Measurements from ENCODE around the gene ZC3H7B. TPM values are rescaled to one million over a fixed set of nuclear protein-coding genes. Genes with fewer than 3 reads are reported as not detected.

ZC3H7B gene
- total and polyA plus RNA-seq, 2 donors (not counting 3 experiments of a cell fraction or from before 2014, with no cell fraction given) = 66.8 to 95.9 TPM

- ChIA-PET POLR2A (no interaction called here), CTCF (no interaction called here)
- H4K20me1 ChIP-seq (replicated peaks; ENCODE audit: control insufficient read depth, extremely low read depth, insufficient read depth, low read length) = no peaks in the 10 kb centered on the region
- no peak overlapping the region for H2AFZ ChIP-seq (ENCODE audit: low read depth, low read length)
- TF ChIP-seq POLR2A (IDR thresholded peaks at IDR 0.05; ENCODE audit: low read depth, low read length) = no peak
- no peak for TF ChIP-seq CTCF (IDR thresholded peaks at IDR 0.05; ENCODE audit: extremely low read depth in 1 of 2, insufficient read depth in 1 of 2, low read depth in 1 of 2, low read length in 2 of 2)
- no peak for TF ChIP-seq EZH2 (IDR thresholded peaks at IDR 0.05; ENCODE audit: borderline replicate concordance, low read depth, low read length, severe bottlenecking)
- TF ChIP-seq JUN (IDR thresholded peaks at IDR 0.05; ENCODE audit: borderline replicate concordance, insufficient read depth, insufficient read length, low read depth) = no peak
- TF ChIP-seq MYC (IDR thresholded peaks at IDR 0.05; ENCODE audit: low read depth, low read length) = no peak
- TF ChIP-seq, protein P1, sequence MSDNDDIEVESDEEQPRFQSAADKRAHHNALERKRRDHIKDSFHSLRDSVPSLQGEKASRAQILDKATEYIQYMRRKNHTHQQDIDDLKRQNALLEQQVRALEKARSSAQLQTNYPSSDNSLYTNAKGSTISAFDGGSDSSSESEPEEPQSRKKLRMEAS (IDR thresholded peaks at IDR 0.05; ENCODE audit: insufficient read depth, insufficient read length) = no peak
- TF ChIP-seq FOS (IDR thresholded peaks at IDR 0.05; ENCODE audit: borderline replicate concordance, insufficient read depth, low read length) = no peak
- no peak for TF ChIP-seq POLR2AphosphoS5 (IDR thresholded peaks at IDR 0.05; ENCODE audit: insufficient read depth, low read depth, low read length)
- no peak for TF ChIP-seq GATA2 (IDR thresholded peaks at IDR 0.05; ENCODE audit: insufficient read depth, insufficient read length, low read depth, low read length)
- H3K27me3 ChIP-seq (ENCODE audit: control insufficient read depth in 2 of 2, insufficient read depth in 2 of 2, low read length in 2 of 2) = no peaks in the 10 kb centered on the region
- H3K9ac ChIP-seq (replicated peaks; ENCODE audit: extremely low read depth, insufficient read depth, low read length) = no peak overlapping the region
- H3K9me3 ChIP-seq (replicated peaks; ENCODE audit: control insufficient read depth, insufficient read depth, low read length) = no peaks in the 10 kb centered on the region
- no peaks in the 10 kb centered on the region for H3K79me2 ChIP-seq (ENCODE audit: control insufficient read depth, insufficient read depth, low read length)
- no peaks in the 10 kb centered on the region for H3K4me1 ChIP-seq (ENCODE audit: control insufficient read depth, extremely low read depth, insufficient read depth, low read length)
- no peak for DNase-seq (ENCODE audit: low read depth, low spot score)
- dilution Hi-C loops (cut with MboI; ENCODE audit: extremely low pct_ligation_motif_present, low sequenced_read_pairs) = no loop called here
- intact Hi-C loops (cut with micrococcal nuclease) = no loop called here
- no peak overlapping the region for H3K27ac ChIP-seq (ENCODE audit: insufficient read depth, low read depth, low read length)
- no peak overlapping the region for H3K4me2 ChIP-seq (ENCODE audit: insufficient read depth, low read length)
- no TSS peak for BruUV-seq (replicated peaks)
- FAIRE-seq = no peak
- no peaks in the 10 kb centered on the region for H3K9me1 ChIP-seq (replicated peaks; ENCODE audit: control insufficient read depth, extremely low read depth, insufficient read depth, low read length)
- no peak overlapping the region for H3K4me3 ChIP-seq (replicated peaks in 1 of 3; ENCODE audit: insufficient read depth in 1 of 3, low read depth in 1 of 3, low read length in 3 of 3)
- H3K36me3 ChIP-seq (ENCODE audit: control insufficient read depth in 2 of 2, extremely low read depth in 1 of 2, insufficient read depth in 2 of 2, low read length in 2 of 2) = peaks cover 11 to 69% of the 10 kb centered on the region in 2 experiments
Measured at GRCh38 chr22:41345807-41346335, 44.5 kb downstream of the ZC3H7B start.

Data from endothelial cell of umbilical vein (primary cell).